SIG-M5 treated with dmso at 0.1 percent for 504 hours (cell line): Measurements from ENCODE around the gene TFDP1.
"Not testable (repeated sequence)": the region's sequence is repeated elsewhere in the genome, so short reads cannot be mapped to it uniquely, and the experiment has no call there.

ENCODE experiments used
- DNase-seq: peaks from one replicate; lab custom pipeline; 2025; ENCODE audit not compliant: unreplicated experiment; lab: John Stamatoyannopoulos, UW

TFDP1 gene

GRCh38 chr13:113566227-113566561, 18.4 kb upstream of the TFDP1 start:
- no peak for DNase-seq

- DNase-seq: no peak
Measured at GRCh38 chr13:113567681-113568080, 16.9 kb upstream of the TFDP1 start.

- DNase-seq: no peak
Measured at GRCh38 chr13:113573065-113573464, 11.5 kb upstream of the TFDP1 start.

GRCh38 chr13:113576597-113576996, 8.0 kb upstream of the TFDP1 start:
- DNase-seq: no peak

- DNase-seq: no peak
Measured at GRCh38 chr13:113577881-113578435, 6.6 kb upstream of the TFDP1 start.

- DNase-seq: no peak
Measured at GRCh38 chr13:113579686-113580085, 4.9 kb upstream of the TFDP1 start.

- no peak for DNase-seq
Measured at GRCh38 chr13:113581871-113582270, 2.7 kb upstream of the TFDP1 start.

- DNase-seq: no peak
Measured at GRCh38 chr13:113582841-113583631, 1.5 kb upstream of the TFDP1 start.

GRCh38 chr13:113584870-113585671, 518 bp downstream of the TFDP1 start:
- no peak for DNase-seq

- DNase-seq: no peak
Measured at GRCh38 chr13:113585896-113586295, 1.3 kb downstream of the TFDP1 start.

GRCh38 chr13:113586661-113587479, 2.3 kb downstream of the TFDP1 start:
- DNase-seq: no peak

GRCh38 chr13:113588394-113589111, 4.0 kb downstream of the TFDP1 start:
- no peak for DNase-seq

- DNase-seq: no peak
Measured at GRCh38 chr13:113589251-113589960, 4.9 kb downstream of the TFDP1 start.

GRCh38 chr13:113589961-113590339, 5.4 kb downstream of the TFDP1 start:
- DNase-seq: no peak

- no peak for DNase-seq
Measured at GRCh38 chr13:113591750-113592149, 7.2 kb downstream of the TFDP1 start.

GRCh38 chr13:113592571-113592970, 8.0 kb downstream of the TFDP1 start:
- no peak for DNase-seq

GRCh38 chr13:113594066-113594821, 9.7 kb downstream of the TFDP1 start:
- not testable (repeated sequence) for DNase-seq

GRCh38 chr13:113595131-113595530, 10.6 kb downstream of the TFDP1 start:
- no peak for DNase-seq
